Measurements from ENCODE around the gene CYP26C1.

The CYP26C1 gene

GRCh38 chr10:93060887-93061593 is 442 bp downstream of the CYP26C1 start:
- H3K4me3 ChIP-seq (replicated peaks; ENCODE audit: insufficient read depth, low read length): no peak overlapping the region
- DNase-seq (ENCODE audit: low read depth in 1 of 2, low spot score in 1 of 2): no peak
- peaks cover 36% of the 10 kb centered on the region for H3K27me3 ChIP-seq (ENCODE audit: insufficient read depth, poor library complexity, severe bottlenecking)
- TF ChIP-seq POLR2AphosphoS5 (IDR thresholded peaks at IDR 0.05; ENCODE audit: low read depth) (no peak), CTCF (IDR thresholded peaks at IDR 0.05; ENCODE audit: insufficient read depth, low read length) (no peak), REST (IDR thresholded peaks at IDR 0.05; ENCODE audit: insufficient replicate concordance, low read depth) (no peak)
- H3K27ac ChIP-seq (replicated peaks): no peak overlapping the region

- Histone ChIP-seq H3K4me3 (replicated peaks; ENCODE audit: insufficient read depth, low read length) (peak overlapping the region; percentile 39), H3K27ac (replicated peaks) (no peak overlapping the region), H3K27me3 (ENCODE audit: insufficient read depth, poor library complexity, severe bottlenecking) (peaks cover 44% of the 10 kb centered on the region)
- TF ChIP-seq POLR2AphosphoS5 (IDR thresholded peaks at IDR 0.05; ENCODE audit: low read depth) (no peak), CTCF (IDR thresholded peaks at IDR 0.05; ENCODE audit: insufficient read depth, low read length) (no peak), SPI1 (IDR thresholded peaks at IDR 0.05; ENCODE audit: borderline replicate concordance, low read depth) (no peak), GABPA (IDR thresholded peaks at IDR 0.05; ENCODE audit: low read depth) (no peak), REST (IDR thresholded peaks at IDR 0.05; ENCODE audit: insufficient replicate concordance, low read depth) (no peak)
- DNase-seq (ENCODE audit: low read depth in 1 of 2, low spot score in 1 of 2): no peak
These were observed 1.3 kb downstream of the CYP26C1 start for GRCh38 chr10:93061594-93062513.

GRCh38 chr10:93062514-93063143 is 2.0 kb downstream of the CYP26C1 start:
- peak; percentile 31 for TF ChIP-seq CTCF (IDR thresholded peaks at IDR 0.05; ENCODE audit: insufficient read depth, low read length)
- no peak for TF ChIP-seq GABPA (IDR thresholded peaks at IDR 0.05; ENCODE audit: low read depth)

More at GRCh38 chr10:93062514-93063143, 2.0 kb downstream of the CYP26C1 start:
- no peak overlapping the region for H3K27ac ChIP-seq (replicated peaks)
- peaks cover 51% of the 10 kb centered on the region for H3K27me3 ChIP-seq (ENCODE audit: insufficient read depth, poor library complexity, severe bottlenecking)
- peak; percentile 62 to 69 for DNase-seq (ENCODE audit: low read depth in 1 of 2, low spot score in 1 of 2)
- H3K4me3 ChIP-seq (replicated peaks; ENCODE audit: insufficient read depth, low read length): peak overlapping the region; percentile 39
